HepG2 (cell line): ENCODE results near the gene CLASP2. TPM values are rescaled to one million over a fixed set of nuclear protein-coding genes. Genes with fewer than 3 reads are reported as not detected.

ENCODE experiments used
- ATAC-seq: fragments of 200-7000 bp; cut with Tn5 transposase; 3 replicates; pipeline ENCODE4 v1.9.1; 2020; ENCODE audit warnings: mild to moderate bottlenecking, moderate library complexity
- BruUV-seq: library from RNA; stranded (reverse); fragments of 400-500 nt; replicated peaks from 2 replicates; lab custom pipeline; 2021; lab: Mats Ljungman, UMichigan
- CTCF ChIA-PET: fragments of 300-600 bp; formaldehyde crosslinking; extraction: SDS; loops from one replicate; lab custom pipeline; 2021; ENCODE audit warnings: low total read pairs, inconsistent platforms, low intra/inter-chr PET ratio; lab: Yijun Ruan, JAX
- POLR2A ChIA-PET: fragments of 350-600 bp; sonication (Branson Sonifier 250); formaldehyde crosslinking; loops from one replicate; lab custom pipeline; 2020; ENCODE audit warnings: antibody characterized with exemption, inconsistent platforms; lab: Yijun Ruan, JAX
- DNase-seq: peaks from one replicate; pipeline ENCODE4 v3.0.0-alpha.2; 2015; ENCODE audit warnings: low spot score
- FAIRE-seq: peaks from 3 replicates; lab custom pipeline; 2011; peaks lifted over from hg19 to GRCh38; lab: Jason Lieb, UNC
- H2AFZ ChIP-seq: one replicate; pipeline ENCODE4 v1.6.1; 2011; ENCODE audit warnings: low read length, inconsistent platforms
- H3K27ac ChIP-seq: fragments of 300-600 bp; 3 replicates; pipeline ENCODE4 v1.8.0; 2011; ENCODE audit warnings: mixed run types, mild to moderate bottlenecking, mixed read lengths, low read length, inconsistent platforms; ENCODE audit not compliant: insufficient read depth; ENCODE audit errors: extremely low read length
- H3K27me3 ChIP-seq, 2 experiments: fragments of 200-600 bp in 1 of 2; 2 replicates in 1 of 2; 3 replicates in 1 of 2; pipeline versions ENCODE4 v1.6.0 to v1.8.0; 2011; ENCODE audit warnings: low read length in 2 of 2, mild to moderate bottlenecking in 2 of 2, moderate library complexity in 2 of 2, inconsistent platforms in 1 of 2; ENCODE audit not compliant: insufficient read depth in 2 of 2, control insufficient read depth in 1 of 2
- H3K36me3 ChIP-seq, 2 experiments: fragments of 200-600 bp in 1 of 2; replicated peaks in 1 of 2; 2 replicates in 1 of 2; 3 replicates in 1 of 2; pipeline versions ENCODE4 v1.5.1 to v1.8.0; 2011; ENCODE audit warnings: low read length in 2 of 2, inconsistent platforms in 1 of 2; ENCODE audit not compliant: insufficient read depth in 2 of 2, control insufficient read depth in 1 of 2
- H3K4me1 ChIP-seq: 2 replicates; pipeline ENCODE4 v1.5.1; 2012; ENCODE audit warnings: low read length, inconsistent platforms; ENCODE audit not compliant: insufficient read depth
- H3K4me2 ChIP-seq: 2 replicates; pipeline ENCODE4 v1.6.0; 2011; ENCODE audit warnings: low read depth, low read length, inconsistent platforms
- H3K4me3 ChIP-seq, 3 experiments: fragments of 200-600 bp in 1 of 3; sonication (generic), shearing (Covaris generic) in 1 of 3; replicated peaks in 1 of 3; 2 replicates each; pipeline ENCODE4 v1.5.1; 2011 to 2016; ENCODE audit warnings: low read length in 3 of 3, inconsistent platforms in 2 of 3, low read depth in 2 of 3, mild to moderate bottlenecking in 2 of 3, control low read depth in 1 of 3, mixed read lengths in 1 of 3; ENCODE audit not compliant: insufficient read depth in 1 of 3
- H3K79me2 ChIP-seq: one replicate; pipeline ENCODE4 v1.6.1; 2011; ENCODE audit warnings: low read length, inconsistent platforms; ENCODE audit not compliant: insufficient read depth
- H3K9ac ChIP-seq: 2 replicates; pipeline ENCODE4 v1.6.0; 2011; ENCODE audit warnings: mild to moderate bottlenecking, low read depth, low read length, inconsistent platforms; ENCODE audit not compliant: insufficient read depth
- H3K9me3 ChIP-seq: 2 replicates; pipeline ENCODE4 v1.5.1; 2012; ENCODE audit warnings: mild to moderate bottlenecking, low read length
- H4K20me1 ChIP-seq: 2 replicates; pipeline ENCODE4 v1.6.0; 2011; ENCODE audit warnings: inconsistent platforms, mild to moderate bottlenecking, low read length, moderate library complexity; ENCODE audit not compliant: insufficient read depth
- ZNF776 ChIP-seq: sonication (generic); formaldehyde crosslinking; IDR thresholded peaks from 2 replicates; pipeline ENCODE4 v1.4.0; 2020; ENCODE audit warnings: mild to moderate bottlenecking, missing genetic modification reagents
- ZNF781 ChIP-seq: sonication (generic); formaldehyde crosslinking; IDR thresholded peaks from 2 replicates; pipeline ENCODE4 v1.5.1; 2020; ENCODE audit warnings: borderline replicate concordance, mild to moderate bottlenecking, missing genetic modification reagents; ENCODE audit errors: not compliant biosample characterization
- whole genome bisulfite sequencing: methylation state at CpG from one replicate; pipeline ENCODE4 v1.1.6; 2017; ENCODE audit warnings: low lambda C conversion rate; 5-methylcytosine and 5-hydroxymethylcytosine counted together
- in situ Hi-C: cut with HindIII; loops from 2 replicates; pipeline ENCODE4 v1.10.0; 2017; ENCODE audit warnings: low pct_unique_long_range_greater_than_20kb; ENCODE audit not compliant: extremely low pct_ligation_motif_present
- intact Hi-C: fragments of 100-400 bp; cut with micrococcal nuclease; formaldehyde crosslinking; loops from one replicate; pipeline ENCODE4 v1.10.0; 2022; ENCODE audit not compliant: unreplicated experiment
- polyA plus RNA-seq, 8 experiments: library from polyadenylated mRNA; depleted of rRNA in 3 of 8; stranded (reverse) in 7 of 8; unstranded in 1 of 8; fragments of >200 nt; fragmentation: Illumina TruSeq in 4 of 8; extraction: Trizol in 4 of 8; gene quantifications; 2 replicates each; pipeline versions ENCODE4 v1.2.1 to v1.2.3, GENCODE V29; 2011 to 2016; ENCODE audit warnings: low read depth in 4 of 8, missing spikeins in 1 of 8, mixed read lengths in 1 of 8; ENCODE audit not compliant: insufficient read depth in 1 of 8
- total RNA-seq, 5 experiments: library from RNA; depleted of rRNA; stranded (reverse); fragments of >200 nt; fragmentation: Illumina TruSeq; extraction: Trizol; gene quantifications; 2 replicates each; pipeline ENCODE4 v1.2.3, GENCODE V29; 2016; ENCODE audit warnings: low read depth in 1 of 5
- TF ChIP-seq, protein P1 (sequence below): sonication (generic); formaldehyde crosslinking; IDR thresholded peaks from 2 replicates; pipeline ENCODE4 v1.5.0; 2020; ENCODE audit warnings: mild to moderate bottlenecking, missing genetic modification reagents
- TF ChIP-seq, protein P2 (sequence below): IDR thresholded peaks from 2 replicates; pipeline ENCODE4 v1.6.1; 2016
- TF ChIP-seq, protein P3 (sequence below): sonication (generic); formaldehyde crosslinking; IDR thresholded peaks from 2 replicates; pipeline ENCODE4 v1.8.0; 2022; ENCODE audit warnings: mild to moderate bottlenecking, missing genetic modification reagents

Gene CLASP2
- total and polyA plus RNA-seq, 2 of the 13 experiments (the other 11 are each of a cell fraction or from before 2014, with no cell fraction given), result 15.7 to 34.8 TPM

DNA sequence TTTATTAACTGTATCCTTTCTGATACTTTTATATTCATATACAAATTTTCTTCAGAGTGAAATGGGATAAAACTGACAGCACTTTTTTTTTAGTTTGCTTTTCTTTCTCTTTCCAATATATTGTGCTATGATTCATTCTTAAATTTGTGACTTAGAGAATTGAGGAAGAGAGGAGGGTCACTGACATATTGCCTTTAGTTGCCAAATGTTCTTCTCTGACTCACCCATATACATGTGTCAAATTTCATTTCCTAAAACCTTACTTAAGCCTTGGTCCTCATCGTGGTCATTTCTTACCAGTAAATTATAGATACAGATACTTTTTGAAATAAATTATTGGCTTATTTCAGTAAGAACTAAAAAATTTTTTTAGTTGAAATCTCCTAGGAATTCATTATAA, 53.9 kb downstream of the CLASP2 start:
- no peaks in the 10 kb centered on the region for H3K36me3 ChIP-seq
- H4K20me1 ChIP-seq, result no peaks in the 10 kb centered on the region
- no peak overlapping the region for H3K4me2 ChIP-seq
- BruUV-seq, result no TSS peak
- ATAC-seq, result no peak
- TF ChIP-seq ZNF776, result no peak
- TF ChIP-seq, protein P1, sequence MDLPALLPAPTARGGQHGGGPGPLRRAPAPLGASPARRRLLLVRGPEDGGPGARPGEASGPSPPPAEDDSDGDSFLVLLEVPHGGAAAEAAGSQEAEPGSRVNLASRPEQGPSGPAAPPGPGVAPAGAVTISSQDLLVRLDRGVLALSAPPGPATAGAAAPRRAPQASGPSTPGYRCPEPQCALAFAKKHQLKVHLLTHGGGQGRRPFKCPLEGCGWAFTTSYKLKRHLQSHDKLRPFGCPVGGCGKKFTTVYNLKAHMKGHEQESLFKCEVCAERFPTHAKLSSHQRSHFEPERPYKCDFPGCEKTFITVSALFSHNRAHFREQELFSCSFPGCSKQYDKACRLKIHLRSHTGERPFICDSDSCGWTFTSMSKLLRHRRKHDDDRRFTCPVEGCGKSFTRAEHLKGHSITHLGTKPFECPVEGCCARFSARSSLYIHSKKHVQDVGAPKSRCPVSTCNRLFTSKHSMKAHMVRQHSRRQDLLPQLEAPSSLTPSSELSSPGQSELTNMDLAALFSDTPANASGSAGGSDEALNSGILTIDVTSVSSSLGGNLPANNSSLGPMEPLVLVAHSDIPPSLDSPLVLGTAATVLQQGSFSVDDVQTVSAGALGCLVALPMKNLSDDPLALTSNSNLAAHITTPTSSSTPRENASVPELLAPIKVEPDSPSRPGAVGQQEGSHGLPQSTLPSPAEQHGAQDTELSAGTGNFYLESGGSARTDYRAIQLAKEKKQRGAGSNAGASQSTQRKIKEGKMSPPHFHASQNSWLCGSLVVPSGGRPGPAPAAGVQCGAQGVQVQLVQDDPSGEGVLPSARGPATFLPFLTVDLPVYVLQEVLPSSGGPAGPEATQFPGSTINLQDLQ (CRISPR knock-in tag), result no peak
- TF ChIP-seq, protein P2, sequence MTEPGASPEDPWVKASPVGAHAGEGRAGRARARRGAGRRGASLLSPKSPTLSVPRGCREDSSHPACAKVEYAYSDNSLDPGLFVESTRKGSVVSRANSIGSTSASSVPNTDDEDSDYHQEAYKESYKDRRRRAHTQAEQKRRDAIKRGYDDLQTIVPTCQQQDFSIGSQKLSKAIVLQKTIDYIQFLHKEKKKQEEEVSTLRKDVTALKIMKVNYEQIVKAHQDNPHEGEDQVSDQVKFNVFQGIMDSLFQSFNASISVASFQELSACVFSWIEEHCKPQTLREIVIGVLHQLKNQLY (CRISPR knock-in tag), result no peak
- TF ChIP-seq ZNF781 (CRISPR knock-in tag), result no peak
- TF ChIP-seq, protein P3, sequence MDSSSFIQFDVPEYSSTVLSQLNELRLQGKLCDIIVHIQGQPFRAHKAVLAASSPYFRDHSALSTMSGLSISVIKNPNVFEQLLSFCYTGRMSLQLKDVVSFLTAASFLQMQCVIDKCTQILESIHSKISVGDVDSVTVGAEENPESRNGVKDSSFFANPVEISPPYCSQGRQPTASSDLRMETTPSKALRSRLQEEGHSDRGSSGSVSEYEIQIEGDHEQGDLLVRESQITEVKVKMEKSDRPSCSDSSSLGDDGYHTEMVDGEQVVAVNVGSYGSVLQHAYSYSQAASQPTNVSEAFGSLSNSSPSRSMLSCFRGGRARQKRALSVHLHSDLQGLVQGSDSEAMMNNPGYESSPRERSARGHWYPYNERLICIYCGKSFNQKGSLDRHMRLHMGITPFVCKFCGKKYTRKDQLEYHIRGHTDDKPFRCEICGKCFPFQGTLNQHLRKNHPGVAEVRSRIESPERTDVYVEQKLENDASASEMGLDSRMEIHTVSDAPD (CRISPR knock-in tag), result no peak
- in situ Hi-C loops (no loop called here), intact Hi-C loops (no loop called here)
- ChIA-PET CTCF (no interaction called here), POLR2A (no interaction called here)
- no peak for DNase-seq
- no peaks in the 10 kb centered on the region for H3K9me3 ChIP-seq
- no peak overlapping the region for H2AFZ ChIP-seq
- no peaks in the 10 kb centered on the region for H3K27me3 ChIP-seq
- no peak overlapping the region for H3K9ac ChIP-seq
- 93% methylated on average over 1 of the region's 1 CpG for WGBS
- no peak for FAIRE-seq
- peaks cover 10% of the 10 kb centered on the region for H3K4me1 ChIP-seq
- no peak overlapping the region for H3K27ac ChIP-seq
- no peak overlapping the region for H3K4me3 ChIP-seq
- no peaks in the 10 kb centered on the region for H3K79me2 ChIP-seq
